H1 (cell line): Measurements from ENCODE around the gene WBP11. TPM values are rescaled to one million over a fixed set of nuclear protein-coding genes. Genes with fewer than 3 reads are reported as not detected.

ENCODE experiments used
- CTCF ChIA-PET: fragments of 300-600 bp; sonication (Branson Sonifier 250); formaldehyde crosslinking; loops from one replicate; lab custom pipeline; 2021; ENCODE audit not compliant: partially characterized antibody; lab: Charles Lee
- POLR2A ChIA-PET: fragments of 300-600 bp; sonication (Branson Sonifier 250); formaldehyde crosslinking; loops from one replicate; lab custom pipeline; 2021; ENCODE audit warnings: inconsistent platforms; ENCODE audit not compliant: partially characterized antibody; lab: Charles Lee
- DNase-seq, 2 experiments: peaks; one replicate each; pipeline versions ENCODE4 v3.0.0 to v3.0.0-alpha.2; 2010 to 2022; ENCODE audit warnings: low spot score in 2 of 2, low read depth in 1 of 2, mixed read lengths in 1 of 2
- FAIRE-seq: peaks from 2 replicates; lab custom pipeline; 2011; peaks lifted over from hg19 to GRCh38; lab: Jason Lieb, UNC
- H2AFZ ChIP-seq: 2 replicates; pipeline ENCODE4 v1.8.1; 2012; ENCODE audit warnings: low read length, inconsistent platforms
- H2AK5ac ChIP-seq: 2 replicates; pipeline ENCODE4 v1.6.1; 2013; ENCODE audit warnings: low read depth, low read length
- H2BK120ac ChIP-seq: replicated peaks from 2 replicates; pipeline ENCODE3; 2013; ENCODE audit warnings: low read depth, low read length, inconsistent platforms
- H2BK12ac ChIP-seq: 2 replicates; pipeline ENCODE4 v1.6.1; 2013; ENCODE audit warnings: low read depth, low read length
- H2BK15ac ChIP-seq: 2 replicates; pipeline ENCODE4 v1.6.1; 2013; ENCODE audit warnings: low read length
- H2BK20ac ChIP-seq: 2 replicates; pipeline ENCODE4 v1.6.1; 2013; ENCODE audit warnings: low read length
- H2BK5ac ChIP-seq: 2 replicates; pipeline ENCODE4 v1.6.1; 2013; ENCODE audit warnings: low read depth, low read length
- H3K14ac ChIP-seq: 2 replicates; pipeline ENCODE4 v1.6.1; 2013; ENCODE audit warnings: inconsistent platforms; ENCODE audit not compliant: insufficient read length
- H3K18ac ChIP-seq: 2 replicates; pipeline ENCODE4 v1.6.1; 2013; ENCODE audit warnings: low read length; ENCODE audit errors: extremely low read depth
- H3K23ac ChIP-seq: 2 replicates; pipeline ENCODE4 v1.6.1; 2013; ENCODE audit warnings: inconsistent platforms; ENCODE audit not compliant: insufficient read length
- H3K23me2 ChIP-seq: 2 replicates; pipeline ENCODE4 v1.6.1; 2013; ENCODE audit warnings: low read depth, low read length
- H3K27ac ChIP-seq: 2 replicates; pipeline ENCODE4 v1.6.1; 2011; ENCODE audit warnings: low read depth, low read length, inconsistent platforms
- H3K27me3 ChIP-seq, 4 experiments: replicated peaks in 1 of 4; 1 replicate in 1 of 4; 2 replicates in 3 of 4; pipeline versions ENCODE4 v1.6.1 to v1.8.1; 2011 to 2013; ENCODE audit warnings: low read length in 3 of 4, mild to moderate bottlenecking in 3 of 4, inconsistent platforms in 2 of 4, mixed read lengths in 2 of 4, moderate library complexity in 1 of 4; ENCODE audit not compliant: control insufficient read depth in 3 of 4, insufficient read depth in 3 of 4; ENCODE audit errors: extremely low read depth in 1 of 4
- H3K36me3 ChIP-seq, 4 experiments: 2 replicates each; pipeline versions ENCODE4 v1.6.1 to v1.8.1; 2011 to 2013; ENCODE audit warnings: mild to moderate bottlenecking in 4 of 4, low read length in 3 of 4, moderate library complexity in 2 of 4, control low read depth in 1 of 4, inconsistent platforms in 1 of 4; ENCODE audit not compliant: insufficient read depth in 4 of 4, control insufficient read depth in 2 of 4
- H3K4ac ChIP-seq: replicated peaks from 2 replicates; pipeline ENCODE3; 2013; ENCODE audit warnings: low read length, low read depth, mixed read lengths, inconsistent platforms; ENCODE audit not compliant: insufficient read length
- H3K4me1 ChIP-seq, 4 experiments: replicated peaks in 1 of 4; 1 replicate in 1 of 4; 2 replicates in 3 of 4; pipeline versions ENCODE4 v1.6.1 to v1.8.1; 2011 to 2013; ENCODE audit warnings: low read length in 3 of 4, inconsistent platforms in 2 of 4, mixed read lengths in 1 of 4; ENCODE audit not compliant: insufficient read depth in 4 of 4, control insufficient read depth in 3 of 4
- H3K4me2 ChIP-seq, 2 experiments: 2 replicates each; pipeline versions ENCODE4 v1.6.1 to v1.8.1; 2011 to 2013; ENCODE audit warnings: low read depth in 2 of 2, low read length in 2 of 2, control low read depth in 1 of 2, inconsistent platforms in 1 of 2, mild to moderate bottlenecking in 1 of 2; ENCODE audit not compliant: insufficient read depth in 1 of 2
- H3K4me3 ChIP-seq, 4 experiments: fragments of 200-600, 300-600 bp in 1 of 4; sonication (generic), shearing (Covaris generic), sonication (Bioruptor Twin) in 1 of 4; 2 replicates each; pipeline versions ENCODE4 v1.5.1 to v1.8.1; 2011 to 2016; ENCODE audit warnings: low read length in 4 of 4, low read depth in 3 of 4, control low read depth in 2 of 4, inconsistent platforms in 2 of 4, mild to moderate bottlenecking in 2 of 4, mixed read lengths in 1 of 4, moderate library complexity in 1 of 4; ENCODE audit not compliant: insufficient read depth in 2 of 4; ENCODE audit errors: extremely low read depth in 1 of 4
- H3K56ac ChIP-seq: replicated peaks from 2 replicates; pipeline ENCODE3; 2013; ENCODE audit warnings: low read depth, mild to moderate bottlenecking, mixed read lengths, low read length, inconsistent platforms; ENCODE audit not compliant: insufficient read length
- H3K79me1 ChIP-seq: 2 replicates; pipeline ENCODE4 v1.6.1; 2013; ENCODE audit warnings: low read depth, low read length, control low read depth
- H3K79me2 ChIP-seq, 2 experiments: 2 replicates each; pipeline versions ENCODE4 v1.6.1 to v1.8.1; 2012 to 2013; ENCODE audit warnings: low read length in 2 of 2, mild to moderate bottlenecking in 2 of 2, inconsistent platforms in 1 of 2; ENCODE audit not compliant: insufficient read depth in 2 of 2, control insufficient read depth in 1 of 2
- H3K9ac ChIP-seq, 4 experiments: replicated peaks in 1 of 4; 1 replicate in 1 of 4; 2 replicates in 3 of 4; pipeline versions ENCODE4 v1.6.1 to v1.8.1; 2011 to 2013; ENCODE audit warnings: low read depth in 3 of 4, low read length in 3 of 4, control low read depth in 2 of 4, mild to moderate bottlenecking in 2 of 4, moderate library complexity in 2 of 4, inconsistent platforms in 1 of 4; ENCODE audit errors: extremely low read depth in 1 of 4
- H3K9me3 ChIP-seq, 2 experiments: 2 replicates each; pipeline versions ENCODE4 v1.6.1 to v1.8.1; 2012 to 2013; ENCODE audit warnings: mild to moderate bottlenecking in 2 of 2, moderate library complexity in 2 of 2, control low read depth in 1 of 2, inconsistent platforms in 1 of 2, low read depth in 1 of 2, low read length in 1 of 2, mixed read lengths in 1 of 2; ENCODE audit not compliant: insufficient read depth in 2 of 2
- H4K20me1 ChIP-seq, 2 experiments: replicated peaks in 1 of 2; 2 replicates each; pipeline versions ENCODE3 to v1.8.1; 2011 to 2013; ENCODE audit warnings: inconsistent platforms in 2 of 2, low read length in 2 of 2, mild to moderate bottlenecking in 1 of 2; ENCODE audit not compliant: insufficient read depth in 2 of 2, control insufficient read depth in 1 of 2
- H4K5ac ChIP-seq: 2 replicates; pipeline ENCODE4 v1.6.1; 2013; ENCODE audit warnings: low read length, low read depth, mixed read lengths, inconsistent platforms; ENCODE audit not compliant: insufficient read length
- H4K8ac ChIP-seq: 2 replicates; pipeline ENCODE4 v1.8.0; 2013; ENCODE audit warnings: mild to moderate bottlenecking, moderate library complexity, low read length, inconsistent platforms; ENCODE audit not compliant: insufficient read depth; ENCODE audit errors: extremely low read depth
- H4K91ac ChIP-seq: replicated peaks from 2 replicates; pipeline ENCODE3; 2013; ENCODE audit warnings: low read length, mixed read lengths, inconsistent platforms; ENCODE audit not compliant: insufficient read length
- EGR1 ChIP-seq: IDR thresholded peaks from 2 replicates; pipeline ENCODE4 v1.6.1; 2011; ENCODE audit warnings: low read depth, low read length, borderline replicate concordance
- JUND ChIP-seq: IDR thresholded peaks from 2 replicates; pipeline ENCODE4 v1.6.1; 2011; ENCODE audit warnings: mild to moderate bottlenecking, improper control_type of control experiment, low read length
- MAX ChIP-seq: IDR thresholded peaks from 2 replicates; pipeline ENCODE4 v1.6.1; 2012; ENCODE audit warnings: inconsistent platforms
- RAD21 ChIP-seq, 2 experiments: IDR thresholded peaks in 1 of 2; conservative IDR thresholded peaks in 1 of 2; 2 replicates each; pipeline ENCODE4 v1.6.1; 2011; ENCODE audit warnings: low read depth in 2 of 2, low read length in 2 of 2, improper control_type of control experiment in 1 of 2, inconsistent platforms in 1 of 2, mild to moderate bottlenecking in 1 of 2, moderate library complexity in 1 of 2
- TEAD4 ChIP-seq: IDR thresholded peaks from 2 replicates; pipeline ENCODE4 v1.6.1; 2012; ENCODE audit warnings: low read depth, low read length, inconsistent platforms, mixed read lengths
- YY1 ChIP-seq: IDR thresholded peaks from 2 replicates; pipeline ENCODE4 v1.6.1; 2011; ENCODE audit warnings: low read depth, mild to moderate bottlenecking, low read length
- WGBS, 2 experiments: shearing (Covaris generic) in 1 of 2; methylation state at CpG; one replicate each; pipeline versions ENCODE4 v1.1.6 to v1.1.7; 2013 to 2015; ENCODE audit warnings: low lambda C conversion rate in 2 of 2, mixed read lengths in 2 of 2, inconsistent platforms in 1 of 2, low coverage in 1 of 2, missing lambda C conversion rate in 1 of 2; ENCODE audit not compliant: insufficient replicate concordance in 2 of 2, insufficient coverage in 1 of 2, insufficient read length in 1 of 2; ENCODE audit errors: extremely low coverage in 1 of 2, missing lambda C conversion rate in 1 of 2; 5-methylcytosine and 5-hydroxymethylcytosine counted together
- polyA plus RNA-seq, 7 experiments: library from polyadenylated mRNA; depleted of rRNA in 3 of 7; stranded (reverse) in 5 of 7; unstranded in 2 of 7; fragments of >200 nt in 5 of 7; fragments of 200-250 nt in 2 of 7; gene quantifications; 1 replicate in 5 of 7; 2 replicates in 1 of 7; 4 replicates in 1 of 7; pipeline versions ENCODE4 v1.2.1 to v1.2.3, GENCODE V29; 2011 to 2013; ENCODE audit warnings: missing spikeins in 2 of 7, mixed read lengths in 2 of 7
- total RNA-seq: library from RNA; stranded (reverse); fragmentation: NEBNext Ultra II Directional; extraction: Animal tissue kit (Norgen Biotek cat#: 25700); gene quantifications from 2 replicates; pipeline ENCODE4 v1.2.1, GENCODE V29; 2021
- TF ChIP-seq, protein P1 (sequence below), 3 experiments: IDR thresholded peaks; 1 replicate in 2 of 3; 2 replicates in 1 of 3; pipeline versions ENCODE4 v1.5.1 to v1.6.1; 2011; ENCODE audit warnings: low read length in 3 of 3, mild to moderate bottlenecking in 3 of 3, inconsistent platforms in 2 of 3, low read depth in 1 of 3, moderate library complexity in 1 of 3; ENCODE audit not compliant: insufficient read depth in 1 of 3; ENCODE audit errors: control extremely low read depth in 1 of 3

WBP11 gene
- total and polyA plus RNA-seq, 2 of the 8 experiments (the other 6 are each of a cell fraction or from before 2014, with no cell fraction given) = 22.1 to 134 TPM

DNA sequence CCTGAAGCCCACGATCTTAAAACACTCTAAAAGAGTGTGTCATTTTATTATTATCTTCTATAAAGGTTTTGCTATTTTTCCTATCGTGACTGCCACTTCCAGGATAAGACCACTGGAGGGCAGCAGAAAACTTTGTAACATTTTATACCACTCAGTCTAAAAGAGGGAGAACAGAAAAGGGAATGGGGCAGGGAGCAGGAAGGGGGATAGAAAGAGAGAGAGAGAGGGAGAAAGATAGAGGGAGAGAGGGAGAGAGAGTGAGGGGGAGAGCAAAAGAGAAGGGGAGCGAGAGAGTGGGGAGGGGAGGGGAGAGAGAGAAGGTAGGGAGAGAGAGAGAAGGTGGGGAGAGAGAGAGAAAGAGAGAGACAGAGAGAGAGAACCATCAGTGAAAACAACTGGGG lies 42.1 kb upstream of the WBP11 start:
- H3K23ac ChIP-seq = no peak overlapping the region
- no peak overlapping the region for H3K4me3 ChIP-seq
- H2BK12ac ChIP-seq = no peak overlapping the region
- H3K36me3 ChIP-seq = no peaks in the 10 kb centered on the region
- no peak overlapping the region for H3K4ac ChIP-seq
- no peak overlapping the region for H3K4me2 ChIP-seq
- ChIA-PET POLR2A (no interaction called here), CTCF (interaction anchor here (0.6 to 6.7 kb wide), 8 partner anchors 10 to 149 kb away, joined by 3 to 116 read pairs (median 4); no protein-coding TSS in a partner anchor)
- no peak overlapping the region for H2BK120ac ChIP-seq
- no peak overlapping the region for H3K9ac ChIP-seq
- H3K56ac ChIP-seq = no peak overlapping the region
- H2BK5ac ChIP-seq = no peak overlapping the region
- peak; percentile 76 for FAIRE-seq
- H3K27me3 ChIP-seq = no peaks in the 10 kb centered on the region
- no peak overlapping the region for H3K14ac ChIP-seq
- no peaks in the 10 kb centered on the region for H3K4me1 ChIP-seq
- H2AFZ ChIP-seq = no peak overlapping the region
- 11% methylated on average over 3 of the region's 3 CpGs; no CpG with 5 or more reads in 1 of the 2 experiments for WGBS, 2 experiments
- no peak for DNase-seq
- H3K27ac ChIP-seq = no peak overlapping the region
- H2BK15ac ChIP-seq = no peak overlapping the region
- no peak overlapping the region for H2AK5ac ChIP-seq
- TF ChIP-seq EGR1 = peak; percentile 68
- TF ChIP-seq MAX = no peak
- TF ChIP-seq, protein P1, sequence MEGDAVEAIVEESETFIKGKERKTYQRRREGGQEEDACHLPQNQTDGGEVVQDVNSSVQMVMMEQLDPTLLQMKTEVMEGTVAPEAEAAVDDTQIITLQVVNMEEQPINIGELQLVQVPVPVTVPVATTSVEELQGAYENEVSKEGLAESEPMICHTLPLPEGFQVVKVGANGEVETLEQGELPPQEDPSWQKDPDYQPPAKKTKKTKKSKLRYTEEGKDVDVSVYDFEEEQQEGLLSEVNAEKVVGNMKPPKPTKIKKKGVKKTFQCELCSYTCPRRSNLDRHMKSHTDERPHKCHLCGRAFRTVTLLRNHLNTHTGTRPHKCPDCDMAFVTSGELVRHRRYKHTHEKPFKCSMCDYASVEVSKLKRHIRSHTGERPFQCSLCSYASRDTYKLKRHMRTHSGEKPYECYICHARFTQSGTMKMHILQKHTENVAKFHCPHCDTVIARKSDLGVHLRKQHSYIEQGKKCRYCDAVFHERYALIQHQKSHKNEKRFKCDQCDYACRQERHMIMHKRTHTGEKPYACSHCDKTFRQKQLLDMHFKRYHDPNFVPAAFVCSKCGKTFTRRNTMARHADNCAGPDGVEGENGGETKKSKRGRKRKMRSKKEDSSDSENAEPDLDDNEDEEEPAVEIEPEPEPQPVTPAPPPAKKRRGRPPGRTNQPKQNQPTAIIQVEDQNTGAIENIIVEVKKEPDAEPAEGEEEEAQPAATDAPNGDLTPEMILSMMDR (IDR thresholded peaks at IDR 0.05; ENCODE audit: control extremely low read depth in 1 of 3, insufficient read depth in 1 of 3, low read depth in 1 of 3, low read length in 3 of 3) = peak in 2 of 3 experiments; percentile 55 to 58; a peak in 2 of 4 replicates
- TF ChIP-seq RAD21 (IDR thresholded peaks at IDR 0.05 in 1 of 2, conservative IDR thresholded peaks at IDR 0.05 in 1 of 2; ENCODE audit: low read depth in 2 of 2, low read length in 2 of 2) = peak; percentile 90 to 93
- 0 out of 2 replicates have a peak, but pooled peaks have one; percentile 10 for TF ChIP-seq JUND
- no peak for TF ChIP-seq TEAD4
- 0 out of 2 replicates have a peak, but pooled peaks have one; percentile 25 for TF ChIP-seq YY1
- no peaks in the 10 kb centered on the region for H3K79me1 ChIP-seq
- H4K91ac ChIP-seq = no peak overlapping the region
- H2BK20ac ChIP-seq = no peak overlapping the region
- H4K8ac ChIP-seq = no peak overlapping the region
- H3K9me3 ChIP-seq = no peaks in the 10 kb centered on the region
- no peak overlapping the region for H4K5ac ChIP-seq
- H3K18ac ChIP-seq = no peak overlapping the region
- H3K23me2 ChIP-seq = no peaks in the 10 kb centered on the region
- H3K79me2 ChIP-seq = no peaks in the 10 kb centered on the region
- no peaks in the 10 kb centered on the region for H4K20me1 ChIP-seq
